NCI-H82 (cell line): ENCODE results near the gene CLK4.
A peak's percentile ranks its signal among the peaks of the same experiment; 100 is the strongest.
"Not testable (repeated sequence)": the region's sequence is repeated elsewhere in the genome, so short reads cannot be mapped to it uniquely, and the experiment has no call there.

Experiments
- DNase-seq: peaks from one replicate; lab custom pipeline; 2025; lab: John Stamatoyannopoulos, UW

CLK4 gene

DNA sequence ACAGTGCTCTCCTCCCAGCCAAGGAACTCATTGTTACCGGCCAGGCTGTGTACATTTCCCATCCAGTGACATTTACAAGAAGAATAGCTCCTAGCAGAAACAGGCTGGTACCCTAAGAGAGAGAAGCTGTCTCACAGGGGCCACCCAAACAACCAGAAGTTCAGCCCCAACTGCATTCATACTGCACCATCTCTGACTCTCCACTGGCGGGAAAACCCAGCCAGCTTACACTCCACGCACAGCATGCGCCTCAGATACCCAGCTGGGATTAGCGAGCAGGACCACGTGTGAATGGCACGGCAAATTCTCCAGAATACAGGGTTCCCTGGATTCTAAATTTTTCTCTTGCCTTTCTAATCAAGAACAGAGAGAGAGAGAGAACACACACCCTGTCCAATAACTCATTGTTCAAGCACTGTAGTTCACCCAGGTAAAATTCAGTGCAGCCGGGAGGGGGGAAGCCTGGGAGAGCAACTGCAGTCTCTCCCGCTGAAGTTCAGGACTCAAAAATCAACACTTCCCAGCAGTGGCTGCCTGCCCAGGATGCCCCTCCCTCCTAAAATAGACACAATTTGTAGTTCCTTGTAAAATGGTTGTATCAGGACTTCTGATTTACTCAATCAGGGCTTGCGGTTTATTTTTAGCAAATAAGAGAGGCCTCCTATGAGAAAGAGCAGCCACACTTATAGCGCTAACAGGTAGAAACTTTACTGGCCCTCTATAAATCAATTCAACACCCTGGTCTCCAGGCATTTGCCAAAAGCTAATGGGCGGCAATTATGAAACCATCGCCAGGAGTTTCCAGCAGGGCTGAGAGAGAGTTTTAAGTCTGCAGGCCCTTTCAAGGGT is 38.9 kb downstream of the CLK4 start:
- DNase-seq: peak; percentile 11

DNA sequence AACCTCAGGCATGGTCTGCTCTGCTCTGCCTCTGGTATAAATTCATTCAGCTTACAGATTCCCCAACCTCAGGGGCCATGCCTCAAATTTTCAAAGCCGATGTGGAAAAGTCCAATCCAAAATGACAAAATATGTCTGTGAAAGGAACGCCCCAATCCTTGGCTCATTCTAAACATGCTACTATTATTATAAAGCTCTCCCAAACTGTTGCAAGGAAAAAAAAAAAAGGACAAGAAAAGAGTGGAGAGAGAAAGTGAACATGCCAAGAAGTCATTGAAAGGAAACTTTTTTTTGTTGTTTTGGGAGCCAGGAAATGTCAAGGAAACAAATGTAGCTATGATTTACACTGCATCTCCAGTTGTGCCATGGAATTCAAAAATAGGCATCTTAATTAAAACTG is 40.5 kb downstream of the CLK4 start:
- DNase-seq: no peak

DNA sequence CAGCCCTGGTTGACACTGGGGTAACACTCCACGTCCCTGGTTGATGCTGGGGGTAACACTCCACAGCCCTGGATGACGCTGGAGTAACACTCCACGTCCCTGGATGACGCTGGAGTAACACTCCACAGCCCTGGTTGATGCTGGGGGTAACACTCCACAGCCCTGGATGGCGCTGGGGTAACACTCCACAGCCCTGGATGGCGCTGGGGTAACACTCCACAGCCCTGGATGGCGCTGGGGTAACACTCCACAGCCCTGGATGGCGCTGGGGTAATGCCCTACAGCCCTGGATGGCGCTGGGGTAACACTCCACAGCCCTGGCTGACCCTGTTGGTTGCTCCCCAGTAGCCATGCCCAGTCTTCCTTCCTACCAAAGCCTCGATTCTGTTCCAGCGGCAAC is 41.4 kb downstream of the CLK4 start:
- not testable (repeated sequence) for DNase-seq

DNA sequence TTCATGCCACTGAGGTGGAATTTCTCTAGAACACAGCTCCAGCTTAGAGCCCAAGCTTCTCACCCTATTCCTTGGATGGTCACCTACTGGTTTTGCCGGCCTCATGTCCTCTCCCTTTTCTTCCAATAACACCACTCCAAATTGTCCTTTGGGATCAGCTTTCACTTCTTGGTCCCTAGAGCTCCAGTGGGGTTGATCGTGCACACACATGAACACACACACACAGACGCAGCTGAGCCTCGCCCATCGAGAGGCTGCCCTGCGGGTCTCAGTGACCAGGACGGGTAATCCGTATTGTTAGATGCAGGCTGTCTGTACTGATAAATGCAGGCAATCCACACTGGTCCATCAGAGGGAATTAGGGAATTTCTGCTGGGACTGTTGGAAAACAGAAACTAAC is 43.6 kb downstream of the CLK4 start:
- no peak for DNase-seq

DNA sequence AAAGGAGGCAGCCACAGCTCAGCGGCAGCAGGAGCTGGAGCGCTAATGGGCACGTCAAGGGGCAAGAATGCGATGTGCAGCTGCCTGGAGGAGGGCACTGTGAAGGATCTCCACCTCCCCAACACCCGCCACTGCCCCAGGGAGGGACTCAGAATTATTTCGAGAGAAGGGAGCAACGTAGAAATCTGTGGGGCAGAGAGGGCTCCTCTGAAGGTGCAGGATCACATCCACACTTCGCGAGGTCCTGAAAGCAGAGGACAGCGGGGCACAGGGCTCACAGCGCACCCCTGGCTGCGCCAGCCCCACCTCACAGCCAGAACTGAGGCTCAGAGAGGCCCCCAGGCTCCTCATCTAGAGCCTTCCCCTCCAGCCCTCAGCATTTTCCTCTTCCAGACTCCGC is 44.6 kb downstream of the CLK4 start:
- no peak for DNase-seq

DNA sequence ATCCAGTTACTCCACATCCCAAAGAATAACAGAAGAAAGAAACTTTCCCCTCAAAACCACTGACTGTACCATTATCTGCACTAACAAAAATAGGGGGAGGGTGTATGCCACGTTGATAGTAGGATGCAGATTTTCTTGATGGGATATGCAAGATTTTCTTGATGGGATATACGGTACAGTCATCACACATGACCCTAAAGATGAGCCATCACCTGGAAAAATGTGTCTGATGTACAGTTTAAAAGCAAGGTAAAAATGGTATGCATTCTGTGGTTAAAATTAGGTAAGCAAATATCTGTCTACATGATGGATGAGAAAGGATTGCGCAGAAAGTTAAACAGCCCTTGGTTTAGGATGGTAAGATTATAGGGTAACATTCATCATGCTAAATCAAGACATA is 45.2 kb downstream of the CLK4 start:
- no peak for DNase-seq

DNA sequence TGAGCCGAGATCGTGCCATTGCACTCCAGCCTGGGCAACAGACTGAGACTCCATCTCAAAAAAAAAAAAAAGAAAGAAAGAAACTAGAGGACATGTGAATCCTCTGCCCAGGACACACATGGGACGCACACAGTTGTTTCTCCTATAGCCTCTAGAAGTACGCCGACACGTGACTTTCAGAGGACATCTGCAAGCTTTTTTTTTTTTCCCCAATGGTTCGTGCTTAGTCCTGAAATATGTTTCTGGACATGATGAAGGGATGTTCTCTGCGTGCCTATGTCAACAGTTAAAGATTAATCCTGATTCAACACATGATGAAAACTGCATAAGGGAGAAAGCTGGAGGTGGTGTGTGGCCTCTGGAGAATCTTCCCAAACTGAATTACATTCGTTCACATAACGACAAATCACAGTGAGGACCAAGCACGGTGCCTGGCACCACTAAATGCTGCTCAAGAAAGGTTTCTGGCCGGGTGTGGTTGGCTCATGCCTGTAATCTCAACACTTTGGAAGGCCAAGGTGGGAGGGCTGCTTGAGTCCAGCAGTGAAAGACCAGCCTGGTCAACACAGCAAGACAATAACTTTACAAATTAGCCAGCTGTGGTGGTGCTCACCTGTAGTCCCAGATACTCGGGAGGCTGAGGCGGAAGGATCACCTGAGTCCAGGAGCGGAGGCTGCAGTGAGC is 46.4 kb downstream of the CLK4 start:
- DNase-seq: no peak

DNA sequence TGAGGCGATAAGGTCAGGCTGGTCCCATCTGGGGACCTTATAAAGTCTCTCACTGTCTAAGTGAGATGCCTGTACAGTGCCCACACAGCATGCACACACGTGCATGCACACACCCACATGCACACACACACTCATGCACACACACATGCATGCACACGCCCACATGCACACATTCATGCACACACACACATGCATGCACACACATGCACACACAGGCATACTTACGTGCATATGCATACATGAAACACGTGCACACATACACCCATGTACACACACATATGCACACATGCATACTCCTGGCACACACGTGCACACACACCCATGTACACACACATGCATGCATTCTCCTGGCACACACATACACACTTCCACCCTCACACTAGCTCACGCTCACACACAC is 48.9 kb downstream of the CLK4 start:
- DNase-seq: no peak

DNA sequence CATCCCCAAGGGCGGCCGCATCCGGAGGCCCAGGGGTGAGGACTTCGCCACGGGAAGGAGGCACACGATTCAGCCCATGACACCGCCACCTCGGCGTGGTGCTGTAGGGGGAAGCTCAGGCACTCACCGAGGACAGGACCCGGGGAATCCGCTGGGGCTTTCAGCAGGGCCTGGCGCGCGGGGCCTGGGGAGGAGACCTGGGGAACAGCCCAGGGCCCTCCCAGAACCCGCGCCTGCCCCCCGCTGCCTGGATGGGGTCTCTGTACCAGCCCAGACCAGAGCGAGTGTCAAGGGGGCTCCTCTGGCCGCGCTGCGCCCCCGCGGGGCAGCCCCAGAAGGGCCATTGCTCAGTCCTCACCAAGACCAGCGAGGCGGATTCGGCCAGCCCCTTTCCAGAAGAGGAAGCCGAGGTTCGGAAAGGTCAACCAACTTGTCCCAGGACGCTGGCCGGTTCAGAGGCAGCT is 49.4 kb downstream of the CLK4 start:
- no peak for DNase-seq

DNA sequence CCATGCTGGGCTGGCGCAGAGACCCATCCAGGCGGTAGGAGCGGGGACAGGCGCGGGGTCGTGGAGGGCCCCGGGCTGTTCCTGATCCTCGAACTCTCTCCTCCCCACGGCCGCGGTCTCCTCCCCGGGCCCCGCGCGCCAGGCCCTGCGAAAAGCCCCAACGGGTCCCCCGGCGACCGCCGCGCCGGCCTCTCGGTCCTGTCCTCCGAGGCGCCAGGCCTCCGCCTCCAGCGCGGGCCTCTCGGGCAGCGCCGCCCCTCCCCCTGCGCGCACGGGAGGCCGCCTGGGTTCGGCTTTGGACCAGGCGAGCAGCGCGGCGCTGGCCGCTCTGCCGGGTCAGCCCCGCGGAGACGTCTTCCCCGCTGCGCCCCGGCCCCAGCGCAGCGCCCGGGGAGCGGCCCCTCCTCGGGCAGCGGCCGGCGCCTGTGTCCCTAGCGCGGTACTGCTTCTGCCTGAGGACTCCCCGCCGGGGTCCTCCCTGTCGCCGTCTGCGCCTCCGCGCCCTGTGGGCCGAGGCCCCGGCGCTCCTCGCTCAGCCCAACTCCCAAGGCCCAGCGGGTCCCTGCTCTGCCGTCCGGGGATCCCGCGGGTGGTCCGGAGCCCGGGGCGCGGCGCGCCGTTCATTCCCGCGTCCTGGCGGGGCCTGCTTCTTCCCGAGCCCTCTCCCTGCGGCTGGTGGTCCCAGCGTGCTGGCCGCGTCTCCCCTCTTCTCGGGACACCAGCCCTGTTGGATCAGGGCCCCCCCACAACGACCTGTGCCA is 50.1 kb downstream of the CLK4 start:
- no peak for DNase-seq

DNA sequence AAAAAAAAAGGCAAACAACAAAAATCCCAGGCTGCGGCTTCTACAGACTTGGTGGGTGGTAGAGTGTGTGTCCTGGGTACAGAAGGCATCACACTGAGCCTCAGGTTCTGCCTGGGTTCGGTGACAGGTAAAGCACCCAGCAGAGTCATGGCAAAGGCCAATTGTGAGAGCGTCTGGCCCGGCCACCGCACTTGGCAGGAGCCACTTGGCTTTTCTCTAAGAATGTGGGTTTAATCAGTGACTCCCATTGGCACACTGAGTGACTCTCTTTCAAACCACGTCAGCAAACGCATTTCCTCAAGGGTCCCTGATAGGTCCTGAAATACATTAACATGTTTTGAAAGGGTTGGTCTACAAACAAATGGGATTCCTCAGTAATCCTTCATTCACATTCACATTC is 53.6 kb downstream of the CLK4 start:
- no peak for DNase-seq

DNA sequence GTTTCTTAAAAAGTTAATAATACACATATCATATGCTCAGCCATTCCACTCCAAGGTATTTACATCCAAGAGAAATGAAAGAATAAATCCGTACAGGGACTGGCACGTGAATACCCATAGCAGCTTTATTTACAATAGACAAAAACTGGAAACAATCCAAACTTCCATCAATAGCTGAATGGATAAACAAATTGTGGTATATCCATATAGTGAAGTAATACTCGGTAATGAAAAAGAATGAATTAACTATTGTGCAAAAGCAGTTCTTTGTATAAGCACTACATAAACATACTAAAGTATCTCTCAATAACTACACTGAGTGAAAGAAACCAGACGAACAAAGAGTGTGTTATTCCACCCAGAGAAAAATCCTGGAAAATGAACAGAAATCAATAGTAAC is 54.2 kb downstream of the CLK4 start:
- no peak for DNase-seq

DNA sequence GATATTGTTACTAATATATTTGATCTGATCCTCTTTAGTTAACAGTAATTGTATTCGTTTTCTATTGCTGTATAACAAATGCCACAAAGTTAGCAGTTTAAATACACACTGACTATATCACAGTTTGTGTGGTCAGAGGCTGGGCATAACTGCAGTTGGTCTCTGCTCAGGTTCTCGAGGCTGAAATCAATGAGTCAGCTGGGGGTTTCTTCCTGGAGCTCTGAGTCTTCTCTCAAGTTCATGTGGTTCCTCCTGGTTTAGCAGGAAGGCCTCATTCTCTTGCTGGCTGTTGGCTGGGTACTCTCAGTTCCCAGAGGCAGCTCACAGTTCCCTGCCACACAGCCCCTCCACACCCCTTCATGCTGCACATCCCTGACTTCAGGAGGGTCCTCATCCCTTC is 57.4 kb downstream of the CLK4 start:
- no peak for DNase-seq

DNA sequence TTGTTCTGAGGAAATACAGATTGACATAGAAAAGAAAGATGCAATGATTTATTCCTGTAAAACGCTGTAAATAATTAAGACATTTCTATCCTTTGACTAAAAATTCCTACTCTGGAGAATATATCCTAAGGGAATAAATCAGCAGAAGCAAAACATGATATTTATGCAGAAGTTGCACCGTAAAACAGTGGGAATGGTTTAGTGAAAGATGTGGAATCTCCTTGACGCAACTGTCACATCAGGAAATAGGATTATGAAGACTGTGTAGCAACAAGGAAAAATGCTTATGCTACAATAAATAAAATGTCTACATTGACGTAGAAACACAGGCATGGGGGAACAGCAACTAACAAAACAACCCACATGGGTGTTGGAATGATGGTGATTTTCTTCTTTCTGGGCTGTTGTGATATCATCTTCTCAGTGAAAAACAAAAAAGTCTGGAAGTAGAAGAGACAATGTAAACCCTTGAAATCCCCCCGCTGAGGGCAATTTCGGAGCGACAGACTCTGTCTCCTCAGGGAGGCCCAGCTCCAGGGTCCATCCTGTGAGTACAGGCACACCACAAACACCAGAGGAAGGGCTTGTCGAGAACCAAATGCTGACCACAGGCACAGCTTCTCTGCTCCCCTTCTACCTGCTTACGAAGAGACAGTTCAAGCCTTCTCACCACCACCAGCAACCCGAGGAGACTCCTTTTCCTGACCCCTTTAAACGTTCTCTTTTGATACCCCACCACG is 61.9 kb downstream of the CLK4 start:
- no peak for DNase-seq

DNA sequence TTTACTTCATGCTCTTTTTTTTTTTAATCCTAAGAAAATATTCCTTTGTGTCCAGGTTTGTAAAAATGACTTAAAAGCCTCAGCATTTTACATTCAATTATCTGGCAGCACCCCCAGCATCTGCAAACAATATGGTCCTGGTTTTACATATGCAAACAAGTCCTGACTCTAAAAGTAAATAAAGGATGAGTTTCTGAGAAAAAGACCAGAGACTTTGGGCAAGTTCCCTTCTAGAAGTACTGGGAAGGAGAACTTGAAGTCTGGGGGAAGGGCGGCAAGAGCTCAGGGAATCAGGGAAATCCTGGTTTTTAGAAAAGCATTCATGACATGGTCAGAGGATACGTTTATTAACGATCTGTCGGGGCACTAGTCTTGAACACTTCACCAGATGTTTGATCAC is 62.5 kb downstream of the CLK4 start:
- DNase-seq: no peak

DNA sequence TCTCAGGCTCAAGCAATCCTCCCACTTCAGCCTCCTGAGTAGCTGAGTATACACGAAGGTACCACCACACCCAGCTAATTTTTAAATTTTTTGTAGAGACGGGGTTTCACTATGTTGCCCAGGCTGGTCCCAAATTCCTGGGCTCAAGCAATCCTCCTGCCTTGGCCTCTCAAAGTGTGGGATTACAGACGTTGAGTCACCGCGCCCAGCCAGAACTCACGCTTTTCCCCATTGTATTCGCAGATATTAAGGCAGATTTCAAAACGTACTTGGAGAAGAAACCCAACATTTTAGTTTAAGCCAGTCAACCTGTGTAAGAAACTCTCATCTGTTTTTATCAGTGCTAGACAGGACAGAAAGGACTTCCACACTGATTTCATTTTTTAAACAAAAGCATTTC is 63.2 kb downstream of the CLK4 start:
- no peak for DNase-seq

DNA sequence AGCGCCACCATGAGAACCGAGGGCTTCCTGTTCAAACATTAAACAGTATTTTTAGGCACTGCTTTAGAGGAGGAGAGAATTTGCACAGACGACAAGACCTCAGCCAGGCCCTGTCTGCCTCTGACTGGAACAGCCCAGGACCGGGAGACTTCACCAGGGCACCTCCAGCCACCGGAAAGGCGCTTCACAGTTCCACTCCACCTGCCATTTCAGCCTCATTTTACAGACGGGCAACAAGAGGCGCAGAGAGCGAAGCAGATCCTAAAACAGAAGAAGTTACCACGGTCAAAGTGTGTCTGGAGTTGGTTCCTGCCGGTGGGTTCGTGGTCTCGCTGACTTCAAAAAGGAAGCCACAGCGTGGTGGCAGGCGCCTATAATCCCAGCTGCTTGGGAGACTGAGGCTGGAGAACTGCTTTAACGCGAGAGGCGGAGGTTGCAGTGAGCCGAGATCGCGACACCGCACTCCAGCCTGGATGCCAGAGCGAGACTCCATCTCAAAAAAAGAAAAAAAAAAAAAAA is 65.0 kb downstream of the CLK4 start:
- no peak for DNase-seq

DNA sequence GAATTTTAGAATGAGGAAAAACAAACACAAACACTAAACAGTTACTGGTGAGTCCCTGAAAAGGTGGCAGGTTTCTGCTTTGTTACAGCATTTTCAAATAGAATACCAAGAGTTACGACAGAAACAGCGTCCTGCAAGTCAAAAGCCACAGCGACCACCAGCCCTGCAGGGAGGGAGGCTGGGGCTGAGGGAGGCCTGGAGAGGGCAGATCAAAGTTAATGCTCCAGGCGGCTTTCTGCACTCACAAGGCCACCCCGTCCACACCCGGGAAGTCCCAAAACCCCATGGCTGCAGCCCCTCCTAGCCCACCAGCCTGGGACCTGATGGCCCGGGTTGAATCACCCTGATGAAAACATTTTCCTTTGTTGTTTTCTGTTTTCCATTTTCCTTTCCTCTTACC is 65.9 kb downstream of the CLK4 start:
- DNase-seq: no peak

DNA sequence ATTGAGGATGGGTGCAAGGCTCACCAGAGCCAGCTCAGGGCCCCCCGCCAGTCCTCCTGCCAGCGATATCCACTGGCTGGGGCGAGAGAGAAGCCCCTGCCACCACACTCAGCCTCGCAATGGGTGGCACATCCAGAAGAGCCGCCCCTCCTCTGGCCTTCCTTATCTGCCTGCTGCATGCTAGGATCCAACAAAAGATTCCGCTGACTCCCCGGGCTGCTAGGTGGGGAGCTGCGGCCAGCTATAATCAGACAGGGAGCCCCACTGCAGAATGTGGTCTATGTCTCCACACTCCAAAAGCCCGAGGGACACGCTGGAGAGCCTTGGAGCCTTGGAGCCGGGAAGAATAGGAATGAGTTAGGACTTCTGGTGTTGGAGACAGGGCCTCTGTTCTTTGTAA is 69.4 kb downstream of the CLK4 start:
- no peak for DNase-seq

DNA sequence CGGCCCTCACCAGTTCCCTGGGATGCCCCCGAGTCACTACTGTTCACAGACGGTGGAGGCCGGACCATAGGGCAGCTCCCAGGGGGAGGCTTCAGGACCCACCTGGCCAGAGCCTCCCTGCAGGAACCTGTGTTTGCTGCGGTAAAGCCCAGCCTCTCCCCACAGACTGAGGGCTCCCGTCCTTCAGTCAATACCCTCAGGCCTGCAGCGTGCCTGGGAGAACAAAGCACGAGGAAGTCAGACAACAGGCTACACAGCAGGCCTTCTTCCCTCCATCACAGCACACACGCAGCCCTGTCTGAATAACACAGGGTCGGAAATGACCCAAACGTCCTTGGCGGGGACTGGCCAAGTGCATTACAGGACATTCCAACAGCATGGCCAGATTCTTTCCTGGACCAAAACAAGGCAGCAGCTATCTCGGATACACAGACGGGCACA is 71.1 kb downstream of the CLK4 start:
- no peak for DNase-seq

DNA sequence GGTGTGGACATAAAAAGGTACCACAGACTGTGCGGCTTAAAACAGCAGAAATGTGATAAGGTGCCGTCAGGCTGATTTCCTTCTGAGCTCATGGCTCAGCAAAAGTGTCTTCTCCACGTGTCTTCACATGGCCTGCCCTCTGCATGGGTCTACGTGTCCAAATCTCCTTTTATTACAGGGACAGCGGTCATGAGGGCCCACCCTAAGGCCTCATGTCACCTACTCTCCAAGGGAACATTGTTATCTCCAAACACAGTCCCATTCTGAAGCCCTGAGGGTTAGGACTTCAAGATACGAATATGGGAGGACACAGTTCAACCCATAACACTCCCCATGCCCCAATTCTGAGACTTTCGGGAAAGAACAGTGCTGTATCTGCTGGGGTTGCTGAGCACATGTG is 71.8 kb downstream of the CLK4 start:
- DNase-seq: no peak

DNA sequence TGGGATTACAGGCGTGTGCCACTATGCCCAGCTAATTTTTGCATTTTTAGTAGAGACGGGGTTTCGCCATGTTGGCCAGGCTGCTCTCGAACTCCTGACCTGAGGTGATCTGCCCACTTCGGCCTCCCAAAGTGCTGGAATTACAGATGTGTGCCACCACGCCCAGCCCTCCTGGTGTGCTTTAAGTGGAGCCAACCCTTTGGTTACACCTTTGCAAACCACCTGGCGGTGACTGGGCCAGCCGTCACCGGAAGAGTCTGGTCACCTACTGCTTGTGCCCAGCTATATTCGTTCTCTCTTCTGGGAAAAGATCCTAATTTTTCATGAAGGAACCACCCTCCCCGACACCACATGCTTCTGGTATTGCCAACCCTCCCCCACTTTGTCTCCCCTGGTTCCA is 72.5 kb downstream of the CLK4 start:
- DNase-seq: no peak
